ENCODE results near the gene CCL19. TPM values are rescaled to one million over a fixed set of nuclear protein-coding genes. Genes with fewer than 3 reads are reported as not detected.
"Not testable (repeated sequence)": the region's sequence is repeated elsewhere in the genome, so short reads cannot be mapped to it uniquely, and the experiment has no call there.

Gene CCL19
- under 1 TPM; 0.30 to 0.66 TPM for total RNA-seq

DNA sequence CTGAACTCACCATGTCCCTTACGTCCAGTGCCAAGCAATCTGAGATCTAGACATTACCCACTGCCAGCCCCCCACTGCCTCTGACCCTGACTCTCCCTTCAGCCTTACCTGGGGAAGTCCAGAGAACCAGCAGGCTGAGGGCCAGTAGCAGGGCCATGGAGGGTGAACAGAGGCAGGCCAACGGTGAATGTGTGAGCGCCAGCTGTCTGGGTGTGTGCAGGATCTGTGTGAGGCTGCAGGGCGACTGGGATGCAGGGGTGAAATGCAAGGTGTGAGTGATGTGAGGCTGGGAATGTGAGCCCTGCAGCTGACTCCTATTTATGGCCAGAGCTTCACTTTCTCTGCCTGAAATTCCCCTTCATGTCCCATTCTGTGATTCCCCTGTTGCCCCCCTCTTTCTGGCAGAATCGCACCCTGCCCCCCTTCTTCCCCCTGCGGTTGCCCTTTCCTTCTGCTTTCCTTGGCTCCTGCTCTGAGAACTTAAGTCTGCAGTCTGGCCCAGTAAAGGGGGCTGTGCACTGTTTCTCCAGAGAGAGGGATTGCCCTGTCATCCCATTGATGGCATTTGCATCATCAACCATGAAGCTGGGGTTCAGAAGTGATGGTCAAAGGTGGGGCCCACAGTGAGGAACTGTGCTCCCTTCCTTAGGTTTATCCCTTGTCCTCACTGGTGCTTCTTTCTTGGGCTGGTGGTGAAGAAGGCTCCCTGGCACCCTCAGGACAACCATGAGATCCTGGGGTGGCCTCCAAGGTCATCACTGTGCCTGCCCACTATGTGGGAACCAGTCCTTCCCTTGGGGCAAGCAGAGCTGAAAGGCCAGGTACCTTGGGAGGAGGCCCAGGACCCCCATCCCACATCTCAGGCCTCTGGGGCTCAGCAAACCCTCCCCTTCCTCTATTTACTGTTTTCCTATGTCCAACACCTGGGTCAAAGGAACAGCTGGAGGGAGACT, at the start of gene CCL19:
CCL19 (minus strand) TSS at position 294 of the 953 bp plus-strand sequence; CDS start at position 157, 137 bp downstream.
- no peaks in the 10 kb centered on the region for H3K27me3 Mint-ChIP-seq
- DNase-seq = no peak
- H3K9me3 Mint-ChIP-seq (ENCODE audit: low read depth) = no peaks in the 10 kb centered on the region
- H3K4me3 Mint-ChIP-seq = no peak within 1 kb of the TSS
- intact Hi-C loops (cut with DNase I, micrococcal nuclease) = no loop called here
- H3K4me1 Mint-ChIP-seq = no peaks in the 10 kb centered on the region
- CTCF ChIA-PET = interaction anchor here (0.8 to 4.0 kb wide), 3 partner anchors 9 to 57 kb away, joined by 3 to 25 read pairs (median 3); no protein-coding TSS in a partner anchor
- POLR2A ChIA-PET = interaction anchor here (0.6 kb wide), 1 partner anchor 878 kb away, joined by 8 read pairs; no protein-coding TSS in a partner anchor
- ATAC-seq = no peak
- no peak within 1 kb of the TSS for H3K27ac Mint-ChIP-seq
- no peaks in the 10 kb centered on the region for H3K36me3 Mint-ChIP-seq (ENCODE audit: low read depth)

GRCh38 chr9:34740176-34740575, 49.1 kb upstream of the CCL19 start:
- H3K4me3 Mint-ChIP-seq; intact Hi-C loops (cut with DNase I, micrococcal nuclease); ATAC-seq; DNase-seq; H3K36me3 Mint-ChIP-seq (ENCODE audit: low read depth); CTCF ChIA-PET; H3K27me3 Mint-ChIP-seq; H3K27ac Mint-ChIP-seq; H3K9me3 Mint-ChIP-seq (ENCODE audit: low read depth); POLR2A ChIA-PET: not testable (repeated sequence)
- peaks cover 13% of the 10 kb centered on the region for H3K4me1 Mint-ChIP-seq

- H3K4me1 Mint-ChIP-seq = peaks cover 5% of the 10 kb centered on the region
- ATAC-seq = no peak
- H3K27me3 Mint-ChIP-seq = peaks cover 5% of the 10 kb centered on the region
- H3K36me3 Mint-ChIP-seq (ENCODE audit: low read depth) = no peaks in the 10 kb centered on the region
- DNase-seq = no peak
- ChIA-PET POLR2A (no interaction called here), CTCF (no interaction called here)
- H3K9me3 Mint-ChIP-seq (ENCODE audit: low read depth) = no peaks in the 10 kb centered on the region
- no peak overlapping the region for H3K4me3 Mint-ChIP-seq
- intact Hi-C loops (cut with DNase I, micrococcal nuclease) = no loop called here
- H3K27ac Mint-ChIP-seq = no peak overlapping the region
Observed at GRCh38 chr9:34737677-34738260, 46.7 kb upstream of the CCL19 start.

- no peak overlapping the region for H3K27ac Mint-ChIP-seq
- CTCF ChIA-PET = no interaction called here
- no peaks in the 10 kb centered on the region for H3K4me1 Mint-ChIP-seq
- no peaks in the 10 kb centered on the region for H3K36me3 Mint-ChIP-seq (ENCODE audit: low read depth)
- POLR2A ChIA-PET = no interaction called here
- H3K9me3 Mint-ChIP-seq (ENCODE audit: low read depth) = no peaks in the 10 kb centered on the region
- DNase-seq = no peak
- no peak for ATAC-seq
- peaks cover 5% of the 10 kb centered on the region for H3K27me3 Mint-ChIP-seq
- intact Hi-C loops (cut with DNase I, micrococcal nuclease) = no loop called here
- H3K4me3 Mint-ChIP-seq = no peak overlapping the region
Observed at GRCh38 chr9:34734720-34735119, 43.6 kb upstream of the CCL19 start.

DNA sequence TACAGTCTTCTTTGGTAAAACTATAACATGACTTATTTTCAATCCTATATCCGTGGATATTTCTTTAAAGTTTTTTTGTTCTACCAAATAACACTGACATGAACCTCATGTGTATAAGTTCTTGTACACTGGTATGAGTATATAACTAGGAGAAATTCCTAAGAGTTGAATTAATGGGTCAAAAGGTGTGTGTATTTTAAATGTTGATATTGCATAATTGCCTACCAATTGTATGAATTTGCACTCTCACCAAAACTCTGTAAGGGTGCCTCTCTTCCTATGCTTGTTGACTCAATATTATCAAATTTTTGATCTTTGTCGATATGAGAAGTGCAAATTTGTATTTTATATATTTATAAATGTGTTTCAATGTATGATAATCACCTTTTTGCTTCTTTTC, 41.8 kb upstream of the CCL19 start:
- ATAC-seq = no peak
- Mint-ChIP-seq H3K27ac (no peak overlapping the region), H3K9me3 (ENCODE audit: low read depth) (no peaks in the 10 kb centered on the region), H3K4me3 (no peak overlapping the region), H3K36me3 (ENCODE audit: low read depth) (no peaks in the 10 kb centered on the region), H3K4me1 (no peaks in the 10 kb centered on the region), H3K27me3 (peaks cover 5% of the 10 kb centered on the region)
- no peak for DNase-seq
- intact Hi-C loops (cut with DNase I, micrococcal nuclease) = no loop called here
- POLR2A ChIA-PET = no interaction called here
- CTCF ChIA-PET = no interaction called here

GRCh38 chr9:34732478-34732877, 41.4 kb upstream of the CCL19 start:
- Mint-ChIP-seq H3K36me3 (ENCODE audit: low read depth) (no peaks in the 10 kb centered on the region), H3K4me1 (no peaks in the 10 kb centered on the region), H3K27ac (no peak overlapping the region), H3K9me3 (ENCODE audit: low read depth) (no peaks in the 10 kb centered on the region), H3K4me3 (no peak overlapping the region), H3K27me3 (peaks cover 5% of the 10 kb centered on the region)
- DNase-seq (no peak), ATAC-seq (no peak)
- ChIA-PET POLR2A (no interaction called here), CTCF (no interaction called here)
- intact Hi-C loops (cut with DNase I, micrococcal nuclease) = no loop called here

DNA sequence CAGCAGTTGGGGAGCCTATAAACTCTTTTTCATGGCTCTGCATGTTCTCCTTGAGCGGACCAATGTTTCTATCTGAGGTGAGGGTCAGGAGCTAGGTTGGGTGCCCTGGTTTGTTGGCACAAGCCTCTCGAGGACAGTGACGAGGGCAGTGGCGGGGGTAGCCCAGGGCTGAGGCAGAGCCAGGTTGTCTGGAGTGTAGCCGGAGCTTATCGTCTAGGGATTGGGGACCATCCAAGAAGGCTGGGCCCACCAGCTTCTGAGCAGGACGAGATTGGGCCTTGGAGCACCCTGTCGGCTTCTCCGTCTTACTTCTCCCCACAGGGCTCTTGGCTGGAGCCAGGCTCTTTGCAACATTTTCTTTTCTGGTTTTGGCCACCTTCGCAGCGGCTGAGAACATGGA, 32.1 kb upstream of the CCL19 start:
- peaks cover 2% of the 10 kb centered on the region for H3K27me3 Mint-ChIP-seq
- ATAC-seq (no peak), DNase-seq (no peak)
- H3K36me3 Mint-ChIP-seq (ENCODE audit: low read depth) = no peaks in the 10 kb centered on the region
- H3K9me3 Mint-ChIP-seq (ENCODE audit: low read depth) = no peaks in the 10 kb centered on the region
- no peak overlapping the region for H3K27ac Mint-ChIP-seq
- ChIA-PET POLR2A (no interaction called here), CTCF (interaction anchor here (1.2 kb wide), 1 partner anchor 20 kb away, joined by 4 read pairs; no protein-coding TSS in a partner anchor)
- no peaks in the 10 kb centered on the region for H3K4me1 Mint-ChIP-seq
- no peak overlapping the region for H3K4me3 Mint-ChIP-seq
- intact Hi-C loops (cut with DNase I, micrococcal nuclease) = no loop called here

DNA sequence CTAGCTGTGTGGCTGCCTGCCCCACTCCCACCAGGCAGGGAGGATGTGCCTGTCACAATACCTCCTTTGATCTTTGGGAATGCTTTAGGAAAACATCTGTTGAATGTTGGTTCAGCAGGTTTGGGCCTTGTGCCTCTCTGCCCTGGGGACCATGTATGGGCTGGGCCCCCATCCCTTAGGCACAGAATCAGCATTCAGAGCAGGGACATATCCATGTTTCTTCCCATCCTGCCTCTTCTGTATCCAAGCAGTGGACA, 28.6 kb upstream of the CCL19 start:
- H3K27me3 Mint-ChIP-seq; intact Hi-C loops (cut with DNase I, micrococcal nuclease); H3K4me3 Mint-ChIP-seq; H3K4me1 Mint-ChIP-seq; POLR2A ChIA-PET; ATAC-seq; H3K36me3 Mint-ChIP-seq (ENCODE audit: low read depth); H3K9me3 Mint-ChIP-seq (ENCODE audit: low read depth); H3K27ac Mint-ChIP-seq; DNase-seq: not testable (repeated sequence)
- CTCF ChIA-PET = interaction anchor here (0.6 to 1.6 kb wide), 3 partner anchors 14 to 1445 kb away, joined by 3 to 4 read pairs (median 3); no protein-coding TSS in a partner anchor

DNA sequence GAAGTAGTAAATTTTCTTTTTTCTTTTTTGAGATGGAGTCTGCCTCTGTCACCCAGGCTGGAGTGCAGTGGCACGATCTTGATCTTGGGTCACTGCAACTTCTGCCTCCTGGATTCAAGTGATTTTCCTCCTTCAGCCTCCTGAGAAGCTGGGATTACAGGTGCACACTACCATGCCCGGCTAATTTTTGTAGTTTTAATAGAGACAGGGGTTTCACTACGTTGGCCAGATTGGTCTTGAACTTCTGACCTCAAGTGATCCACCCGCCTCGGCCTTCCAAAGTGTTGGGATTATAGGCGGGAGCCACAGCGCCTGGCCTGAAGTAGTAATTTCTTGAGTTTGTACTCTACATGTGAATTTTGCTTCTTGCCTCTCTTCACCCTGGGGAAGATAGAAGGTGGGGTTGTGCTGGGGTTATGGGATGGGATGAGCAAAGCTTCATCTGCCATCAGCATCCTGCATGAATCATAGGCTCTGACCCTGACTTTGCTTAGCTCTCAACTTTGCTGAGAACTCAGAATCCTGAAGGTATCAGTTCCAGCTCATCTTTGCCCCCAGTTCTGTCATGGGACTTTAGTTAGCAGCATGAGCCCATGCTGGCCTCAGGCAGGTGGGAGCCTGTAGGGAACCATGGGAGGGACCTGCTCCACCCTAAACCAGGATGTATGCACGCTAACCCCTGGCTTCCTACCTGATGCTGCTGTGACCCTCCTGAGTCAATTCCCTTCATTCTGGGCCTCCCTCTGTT, 28.1 kb upstream of the CCL19 start:
- ChIA-PET POLR2A (no interaction called here), CTCF (interaction anchor here (0.6 to 1.6 kb wide), 3 partner anchors 15 to 1446 kb away, joined by 3 to 4 read pairs (median 3); no protein-coding TSS in a partner anchor)
- Mint-ChIP-seq H3K4me3 (no peak overlapping the region), H3K27me3 (peaks cover 4% of the 10 kb centered on the region), H3K36me3 (ENCODE audit: low read depth) (no peaks in the 10 kb centered on the region), H3K27ac (no peak overlapping the region), H3K9me3 (ENCODE audit: low read depth) (no peaks in the 10 kb centered on the region), H3K4me1 (no peaks in the 10 kb centered on the region)
- intact Hi-C loops (cut with DNase I, micrococcal nuclease) = no loop called here
- no peak for ATAC-seq
- DNase-seq = no peak

GRCh38 chr9:34717996-34718614, 27.0 kb upstream of the CCL19 start:
- H3K4me3 Mint-ChIP-seq = no peak overlapping the region
- peaks cover 8% of the 10 kb centered on the region for H3K27me3 Mint-ChIP-seq
- H3K4me1 Mint-ChIP-seq = no peaks in the 10 kb centered on the region
- intact Hi-C loops (cut with DNase I, micrococcal nuclease) = no loop called here
- H3K27ac Mint-ChIP-seq = no peak overlapping the region
- POLR2A ChIA-PET = no interaction called here
- ATAC-seq (no peak), DNase-seq (no peak)
- no peaks in the 10 kb centered on the region for H3K9me3 Mint-ChIP-seq (ENCODE audit: low read depth)
- CTCF ChIA-PET = interaction anchor here (1.6 kb wide), 1 partner anchor 16 kb away, joined by 4 read pairs; no protein-coding TSS in a partner anchor
- no peaks in the 10 kb centered on the region for H3K36me3 Mint-ChIP-seq (ENCODE audit: low read depth)

- DNase-seq = no peak
- H3K27ac Mint-ChIP-seq = no peak overlapping the region
- no peaks in the 10 kb centered on the region for H3K9me3 Mint-ChIP-seq (ENCODE audit: low read depth)
- no peaks in the 10 kb centered on the region for H3K36me3 Mint-ChIP-seq (ENCODE audit: low read depth)
- POLR2A ChIA-PET = interaction anchor here (0.6 kb wide), 1 partner anchor 1190 kb away, joined by 3 read pairs; no protein-coding TSS in a partner anchor
- CTCF ChIA-PET = interaction anchor here (1.2 kb wide), 2 partner anchors 14 to 16 kb away, joined by 3 to 8 read pairs; no protein-coding TSS in a partner anchor
- intact Hi-C loops (cut with DNase I, micrococcal nuclease) = no loop called here
- peaks cover 10% of the 10 kb centered on the region for H3K27me3 Mint-ChIP-seq
- no peak for ATAC-seq
- no peaks in the 10 kb centered on the region for H3K4me1 Mint-ChIP-seq
- no peak overlapping the region for H3K4me3 Mint-ChIP-seq
Observed at GRCh38 chr9:34716711-34717110, 25.6 kb upstream of the CCL19 start.
